Stimulated activated CD8-positive, alpha-beta memory T cell treated with anti-CD3 and anti-CD28 coated beads, Interleukin-12 subunit alpha, Interleukin-12 subunit beta, amount 100 ng/mL, for 24 hours (primary cell): ENCODE measurements around the gene NINL.
"Not testable (repeated sequence)": the region's sequence is repeated elsewhere in the genome, so short reads cannot be mapped to it uniquely, and the experiment has no call there.

Experiments
- DNase-seq: peaks from one replicate; pipeline ENCODE4 v3.0.0-alpha.2; 2020; ENCODE audit errors: extremely low read depth

The NINL gene

DNA sequence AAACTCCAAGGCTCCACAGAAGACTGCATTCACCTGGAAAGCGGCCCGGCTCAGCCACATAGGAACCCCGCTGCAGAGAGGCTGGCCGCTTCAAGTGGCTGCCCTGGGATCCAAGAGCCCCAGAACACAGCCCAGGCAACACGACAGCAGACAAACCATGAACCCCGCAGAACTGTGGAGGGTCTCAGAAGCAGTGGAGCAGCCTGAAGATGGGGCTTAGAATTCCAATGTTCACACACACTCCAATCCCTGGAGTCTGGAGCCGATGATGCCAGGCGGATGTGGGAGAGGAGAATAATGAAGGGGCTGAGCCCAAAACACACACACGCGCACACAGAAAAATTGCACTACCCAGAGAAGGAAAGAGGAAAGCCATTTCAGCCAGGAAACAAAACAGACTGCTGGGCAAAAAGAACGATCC is 52.4 kb downstream of the NINL start:
- DNase-seq: no peak

DNA sequence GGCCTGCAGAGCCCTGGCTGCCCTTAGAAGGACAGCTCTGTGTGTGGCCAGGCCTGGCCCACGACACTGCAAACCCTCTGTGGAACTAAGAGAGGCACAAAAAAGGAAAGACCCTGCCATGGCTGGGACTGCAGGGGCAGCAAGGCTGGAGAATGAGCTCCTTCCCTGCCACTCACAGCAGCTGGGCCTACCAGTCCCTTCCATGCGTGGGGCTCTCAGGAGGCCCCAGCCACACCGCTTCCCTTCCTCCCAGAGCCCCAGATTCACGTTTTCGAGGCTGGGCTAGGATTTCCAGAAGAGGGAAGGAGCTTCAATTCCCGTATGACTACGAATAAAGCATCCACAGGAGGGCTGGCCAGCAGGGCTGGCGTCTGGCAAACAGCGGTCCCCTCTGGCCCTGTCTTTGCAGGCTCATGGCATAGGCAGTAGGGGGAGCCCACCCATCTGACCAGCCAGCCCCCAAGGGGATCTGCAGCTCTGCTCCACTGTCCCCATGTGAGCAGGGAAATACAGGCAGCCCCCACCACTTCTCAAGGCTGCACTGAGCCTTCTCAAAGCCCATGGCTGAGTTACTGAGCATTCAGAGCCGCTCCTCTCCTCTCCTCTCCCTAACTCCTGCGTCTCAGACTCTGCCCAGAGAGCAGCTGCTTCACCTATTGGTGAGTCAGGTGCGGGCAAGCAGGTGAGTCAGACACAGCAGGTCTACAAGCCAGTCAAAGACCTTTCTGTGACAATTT is 53.1 kb downstream of the NINL start:
- DNase-seq: no peak

GRCh38 chr20:25529295-25529951 is 55.9 kb downstream of the NINL start:
- no peak for DNase-seq

- no peak for DNase-seq
Measured at GRCh38 chr20:25527949-25528348, 57.4 kb downstream of the NINL start.

DNA sequence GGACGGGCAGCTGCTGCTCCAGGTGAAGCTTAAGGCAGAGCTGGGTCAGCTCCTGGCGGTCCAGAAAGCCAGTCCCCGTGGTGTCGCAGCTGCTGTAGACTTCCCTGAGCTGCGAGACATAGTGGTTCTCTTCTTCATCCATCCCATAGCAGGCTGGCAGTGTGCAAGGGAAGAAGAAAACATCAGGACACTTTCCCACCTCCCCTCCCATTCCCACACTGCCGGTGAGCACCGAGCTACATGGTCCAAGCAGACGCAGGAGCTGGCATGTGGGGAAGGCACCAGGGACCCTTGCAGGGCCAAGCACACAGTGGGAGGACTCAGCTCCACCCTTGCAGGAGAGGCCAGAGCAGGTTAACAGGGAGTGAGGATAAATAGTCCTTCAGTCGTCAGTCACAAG is 58.9 kb downstream of the NINL start:
- no peak for DNase-seq

- DNase-seq: no peak
Measured at GRCh38 chr20:25525867-25526266, 59.5 kb downstream of the NINL start.

DNA sequence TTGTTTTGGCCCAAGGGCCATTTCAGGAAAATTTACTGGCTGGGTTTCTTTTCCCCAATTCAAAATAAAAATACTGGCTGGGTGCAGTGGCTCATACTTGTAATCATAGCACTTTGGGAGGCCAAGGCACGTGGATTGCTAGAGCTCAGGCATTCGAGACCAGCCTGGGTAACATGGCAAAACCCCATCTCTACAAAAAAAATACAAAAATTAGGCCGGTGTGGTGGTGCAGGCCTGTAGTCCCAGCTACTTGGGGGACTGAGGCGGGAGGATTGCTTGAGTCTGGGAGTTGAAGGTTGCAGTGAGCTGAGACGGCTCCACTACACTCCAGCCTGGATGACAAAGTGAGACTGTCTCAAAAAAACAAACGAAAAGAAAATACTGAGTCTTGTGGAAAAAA is 60.0 kb downstream of the NINL start:
- no peak for DNase-seq

GRCh38 chr20:25521382-25521781 is 63.9 kb downstream of the NINL start:
- DNase-seq: no peak

- no peak for DNase-seq
Measured at GRCh38 chr20:25517124-25517523, 68.2 kb downstream of the NINL start.

DNA sequence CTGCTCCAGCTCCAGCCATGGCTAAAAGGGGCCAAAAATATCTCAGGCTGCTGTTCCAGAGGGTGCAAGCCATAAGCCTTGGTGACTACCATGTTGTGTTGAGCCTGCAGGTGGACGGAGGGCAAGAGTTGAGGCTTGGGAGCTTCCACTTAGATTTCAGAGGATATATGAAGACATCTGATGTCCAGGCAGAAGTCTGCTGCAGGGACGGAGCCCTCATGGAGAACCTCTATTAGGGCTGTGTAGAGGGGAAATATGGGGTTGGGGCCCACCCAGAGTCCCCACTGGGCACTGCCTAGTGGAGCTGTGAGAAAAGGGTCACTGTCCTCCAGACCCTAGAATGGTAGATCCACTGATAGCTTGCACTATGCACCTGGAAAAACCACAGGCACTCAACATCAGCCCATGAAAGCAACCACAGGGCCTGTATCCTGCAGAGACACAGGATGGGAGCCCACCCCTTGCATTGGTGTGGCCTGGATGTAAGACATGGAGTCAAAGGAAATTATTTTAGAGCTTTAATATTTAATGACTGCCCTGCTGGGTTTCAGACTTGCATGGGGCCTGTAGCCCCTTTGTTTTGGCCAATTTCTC is 70.5 kb downstream of the NINL start:
- DNase-seq: no peak

DNA sequence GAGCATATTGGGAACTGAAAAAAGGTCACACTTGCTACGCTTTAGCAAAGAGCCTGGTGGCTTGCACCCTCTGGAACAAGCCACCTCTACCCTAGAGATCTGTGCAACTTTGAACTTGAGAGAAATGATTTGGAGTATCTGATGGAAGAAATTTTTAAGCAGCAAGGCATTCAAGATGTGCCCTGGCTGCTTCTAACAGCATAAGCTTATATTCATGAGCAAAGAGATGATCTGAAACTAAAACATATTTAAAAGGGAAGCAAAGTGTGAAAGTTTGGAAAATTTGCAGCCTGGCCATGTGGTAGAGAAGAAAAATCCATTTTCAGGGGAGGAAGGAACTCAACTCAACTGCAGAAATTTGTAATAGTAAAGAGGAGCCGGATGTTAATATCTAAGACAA is 71.1 kb downstream of the NINL start:
- no peak for DNase-seq

DNA sequence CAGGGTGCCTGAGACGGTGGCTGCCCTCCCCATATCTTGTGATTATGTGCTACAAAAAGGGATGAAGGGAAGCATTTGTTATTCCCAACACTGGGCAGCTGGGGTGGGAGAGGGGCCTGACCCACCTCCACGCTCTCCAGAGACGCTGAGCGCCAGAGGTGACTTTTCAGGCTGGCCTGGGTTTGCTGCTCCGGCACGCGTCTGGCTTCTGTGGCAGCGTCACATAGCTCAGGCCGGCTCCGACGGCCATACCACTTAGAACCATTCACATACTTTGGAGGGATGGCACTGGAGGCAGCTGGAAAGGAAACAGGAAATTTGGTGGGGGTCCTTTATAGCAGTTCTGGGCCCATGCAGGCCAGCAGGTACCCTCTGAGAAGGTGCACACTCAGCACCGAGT is 72.6 kb downstream of the NINL start:
- DNase-seq: no peak

GRCh38 chr20:25511183-25511582 is 74.1 kb downstream of the NINL start:
- no peak for DNase-seq

GRCh38 chr20:25510721-25511120 is 74.6 kb downstream of the NINL start:
- DNase-seq: no peak

DNA sequence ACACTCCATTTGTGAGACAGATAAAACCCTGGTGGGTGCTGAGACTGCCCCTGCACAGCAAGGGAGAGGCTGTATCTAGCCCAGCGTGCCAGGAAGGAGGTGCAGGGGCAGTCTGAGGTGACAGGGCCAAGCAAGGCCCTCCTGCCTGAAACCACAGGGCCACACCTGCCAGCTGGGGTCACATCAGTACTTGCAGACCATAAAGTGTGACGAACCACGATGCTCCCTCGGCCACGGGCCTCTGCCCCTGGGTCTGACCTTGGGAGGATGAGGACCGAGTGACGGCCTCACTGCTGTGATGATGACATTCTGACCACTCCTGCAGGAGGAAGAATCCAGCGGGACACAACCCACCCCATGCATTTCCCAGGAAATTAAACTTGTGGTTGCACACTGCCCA is 75.1 kb downstream of the NINL start:
- no peak for DNase-seq

- DNase-seq: no peak
Measured at GRCh38 chr20:25509084-25509483, 76.2 kb downstream of the NINL start.

- DNase-seq: no peak
Measured at GRCh38 chr20:25508083-25508770, 77.1 kb downstream of the NINL start.

- no peak for DNase-seq
Measured at GRCh38 chr20:25507385-25508082, 77.8 kb downstream of the NINL start.

DNA sequence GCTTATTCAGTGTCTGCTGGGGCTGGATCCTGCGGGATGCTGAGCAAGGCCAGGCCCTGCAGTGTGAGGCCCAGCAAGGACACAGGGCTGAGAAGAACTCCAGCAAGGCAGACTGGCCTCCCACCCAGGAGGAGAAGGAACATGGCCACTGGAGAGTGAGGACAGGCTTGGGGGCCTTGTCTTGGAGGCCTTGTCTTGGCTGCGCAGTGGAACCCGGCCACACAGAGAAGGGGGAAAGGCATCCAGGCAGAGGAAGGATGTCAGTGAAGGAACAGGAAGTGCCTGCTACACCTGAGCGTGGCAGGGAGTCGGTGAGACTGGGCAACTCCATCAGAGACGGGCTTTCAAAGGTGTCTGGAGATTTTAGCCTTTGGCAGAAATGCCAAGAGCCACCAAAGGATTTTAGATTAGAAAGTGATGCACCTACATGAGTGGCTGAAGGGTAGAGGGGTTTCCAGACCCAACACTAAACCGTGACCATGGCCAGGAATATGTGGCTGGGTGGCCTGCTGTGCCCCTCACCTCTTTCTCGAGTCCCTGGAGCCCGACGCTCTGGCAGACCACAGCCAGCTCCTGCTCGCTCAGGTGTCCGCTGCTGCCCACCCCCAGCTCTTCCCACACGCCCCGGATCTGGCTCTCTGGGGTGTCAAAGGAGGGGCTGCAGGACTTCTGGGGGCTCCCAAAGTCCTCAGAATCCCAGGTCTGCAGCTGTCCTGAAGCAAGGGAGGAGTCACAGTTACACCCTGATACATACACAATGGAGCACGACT is 80.8 kb downstream of the NINL start:
- no peak for DNase-seq

DNA sequence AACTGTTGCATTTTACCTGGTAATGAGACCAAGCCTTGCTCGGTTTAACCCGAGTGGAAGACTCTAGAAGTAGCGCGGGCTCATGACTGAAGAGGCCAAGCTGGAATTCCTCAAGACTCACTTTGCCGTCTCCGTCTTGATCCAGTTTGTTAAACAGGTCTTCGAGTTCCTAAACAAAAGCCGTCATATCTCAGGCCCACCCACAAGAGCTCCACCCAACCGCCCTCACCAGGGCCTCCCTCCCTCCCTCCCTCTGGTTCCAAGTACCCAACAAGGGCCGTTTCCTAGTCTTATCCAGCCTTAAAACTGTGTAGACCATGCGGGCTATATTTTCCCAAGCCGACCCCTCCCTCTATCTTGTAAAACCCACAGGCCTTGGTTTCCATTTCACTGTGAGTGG is 81.4 kb downstream of the NINL start:
- no peak for DNase-seq

- not testable (repeated sequence) for DNase-seq
Measured at GRCh38 chr20:25503051-25503639, 82.2 kb downstream of the NINL start.
